Activated CD4-positive, alpha-beta T cell treated with anti-CD3 and anti-CD28 coated beads, Interleukin-2, amount 50 U/mL, for 16 hours (primary cell): ENCODE data around the gene GARIN6.
"Not testable (repeated sequence)": the region's sequence is repeated elsewhere in the genome, so short reads cannot be mapped to it uniquely, and the experiment has no call there.

Source experiments
- DNase-seq: peaks from one replicate; pipeline ENCODE4 v3.0.0-alpha.2; 2020

GARIN6 gene

GRCh38 chr12:99647453-99647852, at the start of gene GARIN6:
Gene GARIN6 (plus strand): TSS chr12:99647753. CDS start chr12:99648175, 422 bp downstream.
- no peak for DNase-seq

- DNase-seq = no peak
Observed at GRCh38 chr12:99598785-99599184, 48.8 kb upstream of the GARIN6 start.

GRCh38 chr12:99600388-99600787, 47.2 kb upstream of the GARIN6 start:
- no peak for DNase-seq

DNA sequence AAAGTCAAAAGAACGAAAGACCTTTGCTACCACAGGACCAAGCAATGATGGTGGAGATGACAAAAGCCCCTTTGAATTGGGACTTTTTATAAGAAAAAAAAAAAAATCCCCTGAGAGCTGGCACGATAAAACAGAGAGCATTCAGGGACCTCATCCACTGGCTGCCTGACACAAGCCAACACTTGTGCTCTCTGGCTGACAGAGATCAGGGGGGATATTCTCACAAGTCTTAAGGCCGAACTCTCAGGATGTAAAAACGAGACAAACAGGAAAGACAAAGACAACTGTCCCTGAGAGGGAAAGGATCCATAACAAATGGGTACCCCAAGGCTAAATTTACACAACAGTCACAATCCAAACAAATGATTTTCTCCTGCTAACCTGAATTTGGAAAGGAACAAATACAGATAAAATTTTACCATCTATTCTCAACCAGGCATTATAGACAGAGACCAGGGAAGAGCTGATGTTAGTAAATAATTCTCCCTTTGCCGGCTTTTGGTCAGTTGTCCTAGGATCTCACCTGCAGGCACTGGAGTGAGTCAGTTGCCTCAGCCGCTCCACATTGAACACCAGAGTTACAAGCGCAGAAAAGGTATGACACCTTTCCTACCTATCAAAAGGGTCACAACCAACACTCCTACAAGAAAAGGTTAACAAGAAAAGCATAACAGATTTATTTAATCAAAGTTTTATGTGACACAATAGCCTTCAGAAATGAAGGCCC, 37.9 kb upstream of the GARIN6 start:
- DNase-seq = no peak

DNA sequence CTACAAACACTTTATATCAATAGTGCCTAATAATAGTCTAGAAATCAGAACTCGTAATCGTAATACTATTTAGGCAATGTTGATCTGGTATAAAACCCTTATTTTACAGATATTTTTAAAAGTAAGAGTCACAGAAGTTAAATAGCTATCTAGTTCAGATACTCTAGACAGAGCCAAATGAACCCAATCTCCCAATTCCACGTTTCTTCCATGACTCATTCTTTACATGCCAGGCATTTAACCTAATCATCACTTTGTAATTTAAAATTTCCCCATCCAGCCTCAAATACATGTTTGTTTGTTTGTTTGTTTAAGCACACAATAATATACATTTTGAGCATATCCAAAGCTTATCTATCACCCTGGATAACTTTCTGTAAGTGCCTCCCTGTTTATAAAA, 36.4 kb upstream of the GARIN6 start:
- DNase-seq = no peak

- no peak for DNase-seq
Observed at GRCh38 chr12:99611599-99611998, 36.0 kb upstream of the GARIN6 start.

GRCh38 chr12:99618657-99619056, 28.9 kb upstream of the GARIN6 start:
- no peak for DNase-seq

DNA sequence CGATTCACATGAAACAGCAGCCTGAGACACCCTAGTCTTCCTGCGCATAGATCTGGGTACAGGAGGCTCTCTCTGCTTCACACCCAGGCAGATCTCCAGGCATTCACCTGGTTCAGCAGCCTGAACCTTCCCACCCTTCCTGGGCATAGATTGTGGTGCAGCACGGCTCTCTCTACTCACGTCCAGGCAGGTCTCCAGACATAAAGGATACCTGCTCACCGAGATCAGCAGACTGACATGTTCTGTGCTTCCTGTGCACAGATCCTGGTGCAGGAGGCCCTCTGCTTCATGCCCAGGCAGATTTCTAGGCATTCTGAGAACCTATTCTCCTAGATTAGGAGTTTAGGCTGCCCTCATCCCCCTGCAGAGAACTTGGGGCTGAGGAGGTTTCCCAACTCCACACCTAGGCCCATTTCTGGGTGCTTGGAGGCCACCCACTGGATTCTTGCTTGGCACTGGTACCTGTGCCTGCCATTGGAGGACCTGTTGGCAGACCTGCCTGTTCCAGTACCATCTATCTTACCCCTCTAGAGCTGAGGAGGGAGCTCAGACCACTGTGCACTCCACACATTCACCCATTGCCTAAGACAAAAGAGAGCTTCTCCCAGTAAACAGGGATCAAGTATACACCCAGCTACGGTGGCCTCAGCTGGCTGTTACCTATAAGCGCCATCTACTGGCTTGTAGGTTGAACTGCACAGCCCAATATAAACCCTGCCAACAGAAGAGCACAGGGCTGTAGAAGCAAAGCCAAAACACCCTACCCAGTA, 28.0 kb upstream of the GARIN6 start:
- peak; percentile 52 for DNase-seq

DNA sequence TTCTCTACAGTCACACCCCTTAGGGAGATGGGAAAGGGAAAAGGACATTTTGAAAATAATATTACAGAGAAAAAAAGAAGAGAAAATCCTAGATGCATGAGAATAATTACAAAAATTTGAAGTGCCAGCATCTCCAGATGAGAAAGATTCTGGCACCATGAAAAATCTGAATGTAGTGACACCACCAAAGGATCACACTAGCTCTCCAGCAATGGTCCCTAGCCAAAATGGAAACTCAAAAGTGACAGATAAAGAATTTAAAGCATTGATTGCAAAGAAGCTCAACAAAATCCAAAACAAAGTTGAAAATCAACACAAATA, 27.4 kb upstream of the GARIN6 start:
- no peak for DNase-seq

DNA sequence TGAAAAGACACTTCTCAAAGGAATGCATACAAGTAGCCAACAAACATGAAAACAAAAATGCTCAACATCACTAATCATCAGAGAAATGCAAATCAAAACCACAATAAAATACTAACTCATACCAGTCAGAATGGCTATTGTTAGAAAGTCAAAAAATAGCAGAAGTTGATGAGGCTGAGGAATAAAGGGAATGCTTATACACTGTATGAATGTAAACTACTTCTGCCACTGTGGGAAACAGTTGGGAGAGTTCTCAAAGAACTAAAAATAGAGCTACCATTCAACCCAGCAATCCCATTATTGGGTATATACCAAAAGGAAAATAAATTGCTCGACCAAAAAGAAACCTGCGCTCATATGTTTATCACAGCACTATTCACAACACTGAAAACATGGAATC, 23.0 kb upstream of the GARIN6 start:
- not testable (repeated sequence) for DNase-seq

DNA sequence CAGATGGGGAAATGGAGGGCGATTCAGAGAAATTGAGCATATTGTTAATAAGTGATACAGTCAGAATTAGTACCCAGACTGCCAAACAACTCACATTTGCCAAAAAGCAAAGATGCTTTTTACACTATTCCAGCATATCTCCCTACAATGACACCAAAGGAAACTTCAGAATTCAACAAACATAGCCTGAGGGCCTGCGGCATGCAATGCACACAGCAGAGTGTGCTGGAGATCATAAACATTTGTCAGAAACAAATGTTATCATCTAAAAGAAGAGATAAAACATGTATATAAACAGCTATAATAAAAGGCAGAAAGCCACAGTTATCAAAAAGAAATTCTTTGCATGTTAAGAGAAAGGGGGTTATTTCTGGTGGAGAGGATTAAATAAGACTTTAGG, 20.1 kb upstream of the GARIN6 start:
- DNase-seq = no peak

DNA sequence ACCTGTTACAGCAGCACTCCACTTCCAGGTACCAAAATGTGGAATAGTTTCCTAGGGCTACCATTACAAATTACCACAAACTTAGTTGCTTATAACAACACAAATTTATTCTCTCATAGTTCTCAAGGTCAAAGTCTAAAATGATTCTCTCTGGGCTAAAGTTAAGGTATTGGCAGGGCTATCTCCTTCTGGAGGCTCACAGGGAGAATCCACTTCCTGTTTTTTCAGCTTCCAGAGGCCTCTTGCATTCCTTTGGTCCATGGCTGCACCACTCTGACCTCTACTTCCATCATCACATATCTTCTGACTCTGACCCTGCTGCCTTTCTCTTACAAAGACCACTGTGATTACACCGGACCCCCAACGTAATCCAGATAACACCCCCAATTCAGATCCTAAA, 2.9 kb upstream of the GARIN6 start:
- no peak for DNase-seq

DNA sequence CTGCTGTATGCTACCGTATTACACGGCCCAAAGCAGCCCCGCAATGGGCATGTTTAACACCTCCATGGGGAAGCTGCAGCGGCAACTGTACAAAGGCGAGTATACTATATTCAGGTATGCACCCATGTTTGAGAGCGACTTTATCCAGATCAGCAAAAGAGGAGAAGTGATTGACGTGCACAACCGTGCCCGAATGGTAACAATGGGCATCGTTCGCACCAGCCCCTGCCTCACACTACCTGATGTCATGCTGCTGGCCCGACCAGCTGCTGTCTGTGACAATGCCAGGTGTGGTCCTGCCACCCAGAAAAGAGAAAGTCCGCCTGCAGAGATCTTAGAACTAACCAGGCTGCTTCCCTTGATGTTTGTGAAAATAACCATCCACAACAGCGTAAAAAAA, 630 bp downstream of the GARIN6 start:
- DNase-seq = no peak

GRCh38 chr12:99649551-99649950, 2.0 kb downstream of the GARIN6 start:
- no peak for DNase-seq

DNA sequence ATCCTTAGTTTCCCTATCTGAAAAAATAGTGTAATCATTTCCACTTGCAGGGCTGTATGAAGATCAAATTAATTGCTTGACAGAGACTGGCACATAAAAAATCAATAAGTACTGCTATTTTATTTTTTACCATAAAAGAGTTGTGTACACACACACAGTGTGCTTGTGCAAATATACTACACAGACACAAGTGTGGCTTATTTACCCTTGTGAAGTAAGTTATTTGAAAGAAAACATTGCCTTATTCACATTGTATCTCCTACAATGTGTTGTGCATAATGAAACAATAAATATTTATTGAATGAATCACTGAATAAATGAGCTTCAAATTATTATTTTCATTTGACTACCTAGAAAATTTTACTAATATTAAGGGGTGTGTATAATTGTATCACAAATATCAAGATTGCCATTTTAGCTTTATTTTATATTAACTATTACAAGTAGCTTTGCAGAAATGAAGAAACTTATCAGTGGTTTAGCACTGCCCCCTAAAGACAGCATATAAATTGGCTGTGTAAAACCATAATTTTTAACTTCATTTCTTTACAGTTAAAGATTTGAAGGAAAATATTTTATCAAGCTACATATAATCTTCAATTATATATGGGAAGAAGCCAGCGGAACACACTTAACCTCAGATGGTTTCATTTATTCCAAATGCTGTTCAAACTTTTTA, 11.3 kb downstream of the GARIN6 start:
- no peak for DNase-seq

GRCh38 chr12:99670635-99671034, 23.1 kb downstream of the GARIN6 start:
- no peak for DNase-seq

GRCh38 chr12:99680276-99680675, 32.7 kb downstream of the GARIN6 start:
- DNase-seq = no peak

DNA sequence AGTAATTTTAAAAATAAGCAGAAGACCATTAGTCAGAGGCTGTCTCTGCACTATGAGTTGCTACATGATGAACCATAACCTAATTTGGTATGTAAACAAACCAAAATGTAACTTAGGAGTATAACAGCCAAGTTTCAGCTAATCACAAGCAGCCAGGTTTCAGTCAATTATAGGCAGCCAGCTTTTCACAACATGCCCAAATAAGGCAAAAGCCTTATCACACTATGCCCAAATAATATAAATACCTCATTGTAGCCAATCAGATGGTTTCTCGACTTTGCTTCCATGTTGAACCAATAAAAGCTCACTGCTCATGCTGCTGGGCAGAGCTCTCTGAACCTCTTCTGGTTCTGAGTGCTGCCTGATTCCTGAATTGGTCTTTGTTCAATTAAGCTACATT, 38.6 kb downstream of the GARIN6 start:
- DNase-seq = no peak

DNA sequence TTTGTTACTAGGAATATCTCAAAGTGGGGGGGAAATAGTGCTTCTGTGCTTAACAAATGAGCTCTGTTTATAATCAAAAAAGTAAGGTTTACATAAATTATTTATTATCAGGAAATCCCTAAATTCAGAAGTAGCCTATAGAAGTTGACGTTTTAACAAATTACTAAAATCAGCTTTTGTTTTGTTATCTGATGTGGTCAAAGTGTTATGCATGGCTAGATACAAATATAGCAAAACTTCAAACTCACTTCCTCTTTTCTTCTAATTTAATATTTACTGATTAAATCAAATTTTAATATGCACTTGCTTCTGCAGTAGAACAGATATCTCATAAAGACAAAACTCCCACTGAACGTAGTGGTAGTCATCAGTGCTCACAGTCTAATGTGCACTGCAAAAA, 47.5 kb downstream of the GARIN6 start:
- DNase-seq = no peak
